Left forelimb (tissue), 1 donor: Measurements from ENCODE around the gene REV1.
"Not testable (repeated sequence)": the region's sequence is repeated elsewhere in the genome, so short reads cannot be mapped to it uniquely, and the experiment has no call there.

Experiments used
- DNase-seq: peaks from one replicate; pipeline ENCODE4 v3.0.0-alpha.2; 2018; ENCODE audit warnings: low spot score

The REV1 gene

GRCh38 chr2:99489761-99490622, at the start of gene REV1:
REV1 (minus strand) TSS chr2:99490017; CDS start chr2:99464975, 25,042 bp downstream.
- DNase-seq = peak; percentile 98

- DNase-seq = no peak
Observed at GRCh38 chr2:99537910-99538485, 48.2 kb upstream of the REV1 start.

GRCh38 chr2:99524056-99524455, 34.2 kb upstream of the REV1 start:
- DNase-seq = no peak

- DNase-seq = no peak
Observed at GRCh38 chr2:99522157-99522556, 32.3 kb upstream of the REV1 start.

- DNase-seq = no peak
Observed at GRCh38 chr2:99520813-99521212, 31.0 kb upstream of the REV1 start.

- no peak for DNase-seq
Observed at GRCh38 chr2:99520195-99520594, 30.4 kb upstream of the REV1 start.

GRCh38 chr2:99514357-99514756, 24.5 kb upstream of the REV1 start:
- no peak for DNase-seq

- no peak for DNase-seq
Observed at GRCh38 chr2:99512181-99512591, 22.4 kb upstream of the REV1 start.

- DNase-seq = no peak
Observed at GRCh38 chr2:99509387-99509786, 19.6 kb upstream of the REV1 start.

GRCh38 chr2:99507937-99508818, 18.4 kb upstream of the REV1 start:
- DNase-seq = no peak

GRCh38 chr2:99504844-99505584, 15.2 kb upstream of the REV1 start:
- no peak for DNase-seq

- DNase-seq = not testable (repeated sequence)
Observed at GRCh38 chr2:99503662-99504416, 14.0 kb upstream of the REV1 start.

- no peak for DNase-seq
Observed at GRCh38 chr2:99496021-99496420, 6.2 kb upstream of the REV1 start.

- DNase-seq = no peak
Observed at GRCh38 chr2:99495115-99495860, 5.5 kb upstream of the REV1 start.

GRCh38 chr2:99492721-99493120, 2.9 kb upstream of the REV1 start:
- no peak for DNase-seq

GRCh38 chr2:99490623-99491461, 1.0 kb upstream of the REV1 start:
- no peak for DNase-seq

- peak; percentile 72 for DNase-seq
Observed at GRCh38 chr2:99489063-99489760, 605 bp downstream of the REV1 start.

- no peak for DNase-seq
Observed at GRCh38 chr2:99488539-99489062, 1.2 kb downstream of the REV1 start.

GRCh38 chr2:99487906-99488305, 1.9 kb downstream of the REV1 start:
- DNase-seq = no peak
